Stimulated activated naive CD8-positive, alpha-beta T cell treated with anti-CD3 and anti-CD28 coated beads, Interleukin-15, Interleukin-2, amounts not matched to agents 100 U/mL and 50 U/mL, for 24 hours (primary cell): ENCODE measurements around the gene HIPK2.
A peak's percentile ranks its signal among the peaks of the same experiment; 100 is the strongest.
"Not testable (repeated sequence)": the region's sequence is repeated elsewhere in the genome, so short reads cannot be mapped to it uniquely, and the experiment has no call there.

Experiments used
- ATAC-seq: fragments of 150-1000 bp; cut with Tn5 transposase; one replicate; pipeline ENCODE4 v1.10.0; 2021
- DNase-seq: peaks from one replicate; pipeline ENCODE4 v3.0.0; 2021

HIPK2 gene

DNA sequence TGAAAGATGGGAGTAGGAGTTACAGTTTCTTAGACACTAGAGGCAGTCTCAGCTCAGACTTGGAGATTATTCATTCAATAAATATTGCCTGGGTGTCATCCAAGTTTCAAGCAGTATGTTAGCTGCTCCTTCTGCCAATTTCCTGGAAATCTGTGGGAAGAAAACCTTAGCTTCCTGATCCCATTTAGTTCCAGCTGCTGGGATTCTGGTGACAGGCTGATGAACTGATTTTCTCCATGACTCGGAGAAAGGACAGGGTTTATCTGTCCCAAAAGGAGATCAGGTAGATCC lies 158.5 kb downstream of the HIPK2 start:
- DNase-seq (no peak), ATAC-seq (no peak)

- ATAC-seq (no peak), DNase-seq (peak; percentile 56)
Observed at GRCh38 chr7:139618482-139619366, 159.1 kb downstream of the HIPK2 start.

- ATAC-seq (no peak), DNase-seq (no peak)
Observed at GRCh38 chr7:139617074-139617473, 160.7 kb downstream of the HIPK2 start.

DNA sequence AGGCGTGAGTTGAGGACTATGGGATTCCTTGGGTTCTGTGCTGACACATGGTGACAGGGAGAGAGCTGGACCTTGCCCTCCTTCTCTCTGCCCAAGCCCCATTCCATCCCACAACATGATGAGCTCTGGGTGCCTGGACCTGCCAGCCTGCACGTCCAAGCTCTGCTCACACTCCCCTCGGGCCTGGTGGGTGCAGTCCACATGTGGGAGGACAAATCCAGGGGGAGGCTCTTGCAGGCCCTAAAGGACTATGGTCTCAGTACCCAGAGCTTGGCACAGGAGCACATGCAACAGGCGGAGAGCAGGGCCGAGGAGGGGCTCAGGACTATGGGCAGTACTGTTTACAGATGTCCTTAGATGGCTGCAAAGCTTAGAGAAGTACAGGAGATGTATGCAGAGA lies 162.9 kb downstream of the HIPK2 start:
- ATAC-seq: no peak
- no peak for DNase-seq

DNA sequence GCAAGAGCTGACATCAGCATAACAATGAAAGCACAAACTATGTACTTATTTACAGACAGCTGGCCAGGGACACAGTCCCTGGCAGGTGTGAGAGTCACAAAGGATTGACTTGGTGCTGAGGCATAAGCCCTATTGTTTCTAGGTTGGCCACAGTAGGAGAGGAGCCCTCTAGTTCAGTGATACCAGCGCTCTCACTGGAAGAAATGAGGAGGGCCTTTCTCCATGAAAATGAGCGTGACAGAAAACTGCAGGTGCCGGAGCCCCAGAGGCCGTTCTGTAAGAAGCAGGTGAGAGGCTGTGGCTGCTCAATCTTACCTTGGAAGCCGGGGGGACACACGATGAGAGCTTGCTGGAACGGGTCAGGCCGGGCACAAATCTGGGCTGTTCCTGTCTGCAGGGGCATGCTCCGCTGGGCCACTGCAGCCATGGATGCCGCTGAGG lies 163.8 kb downstream of the HIPK2 start:
- no peak for DNase-seq
- ATAC-seq: no peak

DNA sequence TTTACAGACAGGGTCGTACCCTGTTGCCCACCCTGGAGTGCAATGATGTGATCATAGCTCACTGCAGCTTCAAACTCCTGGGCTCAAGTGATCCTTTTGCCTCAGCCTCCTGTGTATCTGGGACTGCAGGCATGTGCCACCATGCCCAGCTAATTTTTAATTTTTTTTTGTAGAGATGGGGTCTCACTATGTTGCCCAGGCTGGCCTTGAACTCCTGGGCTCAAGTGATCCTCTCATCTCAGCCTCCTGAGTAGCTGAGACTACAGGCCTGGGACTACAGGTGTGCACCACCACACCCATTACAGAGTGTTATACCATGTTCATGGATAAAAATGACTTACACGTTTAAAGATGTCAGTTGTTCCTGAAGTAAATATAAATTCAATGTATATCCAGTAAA lies 166.2 kb downstream of the HIPK2 start:
- DNase-seq, ATAC-seq: not testable (repeated sequence)

GRCh38 chr7:139610595-139610994 lies 167.2 kb downstream of the HIPK2 start:
- DNase-seq (no peak), ATAC-seq (no peak)

DNA sequence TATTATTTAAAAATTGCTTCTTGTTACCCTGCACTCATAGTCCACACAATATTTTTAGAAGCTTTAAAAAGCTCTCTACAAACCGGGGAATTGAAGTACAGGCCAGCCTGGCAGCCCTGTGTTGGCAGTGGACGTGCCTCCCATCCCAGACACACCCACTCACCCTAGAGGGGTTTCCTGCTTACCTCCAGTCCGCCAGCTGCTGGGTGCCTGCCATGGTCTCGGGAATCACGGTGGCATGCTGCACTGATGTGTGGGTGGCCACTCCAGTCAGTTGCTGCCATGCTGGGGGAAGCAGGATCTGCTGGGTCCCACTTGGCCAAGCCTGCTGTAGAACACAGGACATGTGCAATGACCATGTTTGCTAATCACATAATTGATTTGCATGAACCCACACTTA lies 173.9 kb downstream of the HIPK2 start:
- ATAC-seq (no peak), DNase-seq (no peak)

GRCh38 chr7:139603282-139603681 lies 174.5 kb downstream of the HIPK2 start:
- DNase-seq (no peak), ATAC-seq (no peak)

- DNase-seq: no peak
- ATAC-seq: no peak
Observed at GRCh38 chr7:139602143-139602722, 175.6 kb downstream of the HIPK2 start.

DNA sequence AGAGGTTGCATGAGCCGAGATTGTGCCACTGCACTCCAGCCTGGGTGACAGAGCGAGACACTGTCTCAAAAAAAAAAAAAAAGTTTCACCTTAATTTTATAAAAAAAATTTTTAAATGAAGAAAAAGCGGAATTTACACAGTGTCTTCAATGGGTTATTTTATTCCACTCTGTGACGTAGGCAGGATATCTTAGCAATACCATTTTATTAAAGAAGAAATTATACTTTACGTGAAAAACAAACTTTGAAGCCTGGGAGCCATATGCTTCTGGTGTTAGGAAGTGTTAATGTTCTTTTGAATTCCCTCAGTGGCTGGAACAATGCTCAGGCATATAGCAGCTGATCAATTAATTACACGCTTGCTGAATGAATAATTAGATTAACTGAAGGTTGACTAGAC lies 176.6 kb downstream of the HIPK2 start:
- ATAC-seq (no peak), DNase-seq (no peak)

DNA sequence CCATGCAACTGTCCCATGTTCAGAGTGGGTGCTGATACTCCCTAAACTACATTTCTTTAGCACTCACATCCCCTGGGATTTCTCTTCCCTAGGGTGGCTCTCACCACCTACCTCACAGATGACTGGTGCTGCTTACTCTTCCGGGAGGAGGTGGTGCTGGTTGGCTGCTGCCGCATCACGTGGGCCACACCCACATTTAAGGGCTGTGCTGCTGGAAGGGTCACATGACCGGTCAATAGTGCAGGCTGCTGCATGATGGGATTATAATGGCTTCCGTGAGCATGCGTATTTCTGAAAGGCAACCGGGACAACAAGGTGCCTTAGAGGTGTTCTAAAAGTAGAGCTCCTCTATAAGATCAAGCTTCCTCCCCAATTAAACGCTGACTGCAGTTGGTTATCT lies 177.5 kb downstream of the HIPK2 start:
- DNase-seq: no peak

DNA sequence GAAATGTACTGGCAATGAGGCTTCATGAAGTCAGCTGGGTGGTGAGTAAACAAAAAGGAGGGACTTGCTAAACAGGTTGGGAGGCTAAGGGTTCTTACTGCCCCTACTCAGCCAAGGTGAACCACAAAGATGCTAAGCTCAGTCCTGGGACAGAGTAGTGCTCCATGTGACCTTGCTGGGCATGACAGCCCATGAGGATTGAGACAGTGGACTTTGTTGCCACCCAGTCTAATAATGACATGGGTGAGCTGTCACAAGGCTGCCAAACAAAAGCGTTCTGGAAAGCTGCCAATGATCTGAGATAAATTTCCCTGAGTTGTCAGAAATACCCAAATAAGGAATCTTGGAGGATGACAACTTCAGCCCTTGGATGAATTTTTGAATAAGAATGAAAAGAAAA lies 179.2 kb downstream of the HIPK2 start:
- DNase-seq: no peak
- ATAC-seq: no peak

More for the DNA sequence above, 177.5 kb downstream of the HIPK2 start:
- ATAC-seq: no peak

DNA sequence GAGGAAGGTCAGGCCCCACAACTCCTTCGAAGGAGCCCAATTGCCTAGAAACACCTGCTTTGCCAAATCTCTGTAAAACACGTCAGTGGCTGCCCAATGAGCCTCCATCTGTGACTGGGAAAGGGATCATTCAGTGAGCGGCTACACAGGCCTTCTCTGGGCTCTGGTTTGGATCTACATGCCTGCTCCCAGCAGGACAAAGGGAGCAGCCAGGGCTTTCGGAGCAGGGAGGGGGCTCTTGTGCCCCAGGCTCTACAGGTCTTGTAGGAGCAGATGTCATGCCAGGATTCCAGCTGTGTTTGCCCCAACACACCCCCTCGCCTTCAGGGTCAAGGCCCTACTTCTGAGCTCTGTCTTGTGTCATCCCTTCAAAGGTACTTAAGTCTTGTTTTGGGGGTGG lies 180.8 kb downstream of the HIPK2 start:
- DNase-seq (no peak), ATAC-seq (no peak)

- no peak for ATAC-seq
- DNase-seq: no peak
Observed at GRCh38 chr7:139596626-139597025, 181.2 kb downstream of the HIPK2 start.

- DNase-seq (no peak), ATAC-seq (no peak)
Observed at GRCh38 chr7:139595806-139596205, 182.0 kb downstream of the HIPK2 start.

- DNase-seq (no peak), ATAC-seq (no peak)
Observed at GRCh38 chr7:139594911-139595476, 182.8 kb downstream of the HIPK2 start.

DNA sequence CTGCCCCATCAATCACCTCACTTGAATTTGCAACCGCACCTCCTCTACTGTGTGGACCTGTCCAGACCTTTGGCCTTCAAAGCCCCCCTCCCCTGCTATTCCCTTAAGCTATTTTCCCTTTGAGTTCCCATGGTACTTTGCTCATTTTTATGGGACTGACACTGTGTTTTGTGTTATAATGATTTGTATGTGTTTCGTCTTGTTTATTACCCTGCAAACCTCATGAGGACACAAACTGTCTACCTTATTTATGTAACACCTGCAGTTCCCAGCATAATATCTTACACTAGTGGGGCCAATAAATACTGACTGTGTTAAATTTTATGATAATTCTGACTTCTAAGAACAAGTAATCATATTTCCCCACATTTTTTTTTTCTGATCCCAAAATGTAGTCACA lies 183.7 kb downstream of the HIPK2 start:
- DNase-seq: no peak
- ATAC-seq: no peak

DNA sequence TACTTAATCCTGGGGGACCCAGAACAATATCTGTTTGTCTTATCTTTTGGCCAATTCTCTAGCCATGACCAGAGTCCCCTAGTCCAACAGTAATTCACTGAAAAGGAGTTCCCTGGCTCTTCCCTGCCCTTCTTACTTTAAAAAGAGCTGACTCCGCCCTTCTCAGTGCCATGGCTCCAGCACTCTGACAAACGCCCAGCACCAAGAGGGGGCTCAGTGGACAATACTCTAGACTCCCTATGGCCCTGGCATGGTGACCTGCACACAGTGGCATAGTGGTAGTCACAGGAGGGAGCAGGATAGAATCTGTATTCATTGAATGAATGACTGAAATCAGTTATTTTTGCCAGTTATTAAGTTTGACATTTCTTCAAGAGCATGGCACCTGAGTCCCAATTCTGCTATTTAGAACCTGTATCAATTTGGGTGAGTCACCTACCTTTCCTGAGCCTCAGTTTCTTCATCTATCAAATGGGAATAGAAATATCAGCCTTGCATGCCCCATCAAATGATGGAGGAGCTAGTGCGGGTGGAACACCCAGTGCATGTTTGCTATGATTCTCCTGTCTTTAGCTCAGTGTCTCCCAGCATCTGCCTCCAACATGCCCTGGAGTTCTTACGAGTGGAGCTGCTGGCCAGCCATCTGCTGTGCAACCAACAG lies 184.9 kb downstream of the HIPK2 start:
- ATAC-seq (no peak), DNase-seq (no peak)

DNA sequence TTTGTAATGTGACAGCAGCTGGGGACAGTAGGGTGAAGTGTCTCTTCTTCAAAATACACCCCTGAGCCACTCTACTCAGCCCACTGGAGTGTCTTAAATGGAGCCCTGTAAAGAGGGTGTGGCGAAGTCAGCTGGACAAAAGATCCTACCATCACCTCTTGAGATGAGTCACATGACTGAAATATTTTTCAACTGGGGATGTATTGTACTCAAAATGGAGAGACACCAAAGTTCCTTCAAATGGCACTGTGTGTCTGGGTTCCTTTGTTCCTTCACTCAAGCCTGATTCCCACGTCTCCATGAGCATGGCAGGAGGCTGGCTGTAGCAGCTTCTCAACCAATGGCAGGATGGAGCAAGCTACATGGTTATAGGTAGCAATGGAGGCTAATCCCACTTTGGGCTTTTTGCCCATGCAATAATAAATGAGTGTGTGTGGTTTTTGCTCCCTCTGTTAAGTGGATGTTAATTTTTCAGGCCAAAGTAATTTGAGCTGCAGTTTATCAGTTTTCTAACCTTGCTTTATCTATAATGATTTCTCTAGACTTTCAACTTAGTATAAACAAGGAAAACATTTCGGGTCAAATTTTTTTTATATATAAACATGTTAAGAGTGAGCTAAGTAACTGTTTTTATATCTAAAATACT lies 186.1 kb downstream of the HIPK2 start:
- DNase-seq: no peak
- no peak for ATAC-seq

DNA sequence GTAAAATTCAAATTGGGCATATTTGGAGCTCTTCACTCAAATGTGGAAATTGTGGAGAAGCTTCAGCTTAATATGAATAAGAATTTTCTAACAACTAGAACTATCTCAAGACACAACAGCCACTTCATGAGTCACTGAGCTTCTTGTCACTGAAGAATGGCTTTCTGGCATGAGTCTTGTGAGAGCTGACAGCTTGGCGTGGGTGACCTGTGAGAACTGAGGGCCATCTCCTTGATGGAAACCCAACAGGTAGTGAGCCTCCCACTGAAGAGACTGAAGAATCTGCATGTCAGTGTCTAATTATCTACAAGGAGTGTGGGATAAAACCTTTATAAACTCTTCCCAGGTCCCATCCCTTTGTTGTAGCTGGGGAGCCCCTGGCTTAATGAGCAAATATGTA lies 188.3 kb downstream of the HIPK2 start:
- DNase-seq: no peak
- no peak for ATAC-seq

DNA sequence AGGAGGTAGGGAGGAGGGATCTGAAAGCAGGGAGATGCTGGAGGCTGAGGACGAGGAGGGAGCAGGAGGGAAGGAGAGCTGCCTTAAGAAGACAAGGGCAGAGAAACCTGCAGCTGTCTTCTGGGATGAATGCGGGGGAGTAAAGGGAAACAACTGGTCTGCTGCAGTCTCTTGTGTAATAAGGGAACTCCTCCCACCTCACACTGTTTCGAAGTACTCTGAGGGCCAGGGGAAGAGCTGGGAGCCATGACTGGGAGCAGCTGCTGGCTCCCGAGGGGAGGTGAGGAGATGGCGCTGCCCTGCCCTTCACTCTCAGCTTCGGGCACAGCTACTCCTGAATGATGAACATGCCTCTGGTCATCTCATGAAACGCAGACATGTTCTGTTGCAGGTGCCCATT lies 189.2 kb downstream of the HIPK2 start:
- no peak for DNase-seq

GRCh38 chr7:139587535-139587934 lies 190.3 kb downstream of the HIPK2 start:
- DNase-seq: no peak
- no peak for ATAC-seq

More for the DNA sequence above, 189.2 kb downstream of the HIPK2 start:
- no peak for ATAC-seq
